ENCODE measurements around the gene RASGRP1. TPM values are rescaled to one million over a fixed set of nuclear protein-coding genes. Genes with fewer than 3 reads are reported as not detected.

RASGRP1 gene
- total RNA-seq, 1 experiment from 2014 or later: not detected

DNA sequence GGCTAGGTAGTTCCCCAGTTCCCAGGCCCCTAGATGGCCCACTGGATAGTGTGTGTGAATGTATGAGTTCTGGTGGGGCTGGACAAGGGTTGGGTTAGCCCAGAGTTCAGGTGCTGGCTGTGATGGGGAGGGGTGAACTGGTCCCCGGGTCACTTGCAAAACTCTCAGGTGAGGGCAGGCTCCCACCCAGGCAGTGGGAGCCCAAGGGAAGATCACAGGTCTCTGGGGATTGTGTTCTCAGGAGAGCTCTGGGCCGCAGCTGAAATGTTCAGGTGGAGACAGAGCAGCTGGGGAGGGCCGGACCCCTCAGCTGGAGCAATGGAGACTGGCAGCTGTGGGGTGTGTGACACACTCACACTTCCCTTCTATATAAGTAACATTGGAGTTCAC is 123.5 kb downstream of the RASGRP1 start:
- Mint-ChIP-seq H3K36me3 (ENCODE audit: insufficient read depth, unreplicated experiment) (no peaks in the 10 kb centered on the region), H3K27ac (ENCODE audit: low read depth, unreplicated experiment) (no peak overlapping the region), H3K9me3 (ENCODE audit: unreplicated experiment) (no peaks in the 10 kb centered on the region), H3K27me3 (ENCODE audit: insufficient read depth, unreplicated experiment) (peaks cover 41% of the 10 kb centered on the region), H3K4me3 (ENCODE audit: unreplicated experiment) (no peak overlapping the region), H3K4me1 (ENCODE audit: insufficient read depth, unreplicated experiment) (peaks cover 6% of the 10 kb centered on the region)
- intact Hi-C loops (cut with micrococcal nuclease): no loop called here
- CTCF ChIA-PET: interaction anchor here (0.5 to 6.0 kb wide), 39 partner anchors 8 to 1217 kb away, joined by 3 to 78 read pairs (median 5); partner anchors contain the start of genes FAM98B and RASGRP1
- TF ChIP-seq, protein P1, sequence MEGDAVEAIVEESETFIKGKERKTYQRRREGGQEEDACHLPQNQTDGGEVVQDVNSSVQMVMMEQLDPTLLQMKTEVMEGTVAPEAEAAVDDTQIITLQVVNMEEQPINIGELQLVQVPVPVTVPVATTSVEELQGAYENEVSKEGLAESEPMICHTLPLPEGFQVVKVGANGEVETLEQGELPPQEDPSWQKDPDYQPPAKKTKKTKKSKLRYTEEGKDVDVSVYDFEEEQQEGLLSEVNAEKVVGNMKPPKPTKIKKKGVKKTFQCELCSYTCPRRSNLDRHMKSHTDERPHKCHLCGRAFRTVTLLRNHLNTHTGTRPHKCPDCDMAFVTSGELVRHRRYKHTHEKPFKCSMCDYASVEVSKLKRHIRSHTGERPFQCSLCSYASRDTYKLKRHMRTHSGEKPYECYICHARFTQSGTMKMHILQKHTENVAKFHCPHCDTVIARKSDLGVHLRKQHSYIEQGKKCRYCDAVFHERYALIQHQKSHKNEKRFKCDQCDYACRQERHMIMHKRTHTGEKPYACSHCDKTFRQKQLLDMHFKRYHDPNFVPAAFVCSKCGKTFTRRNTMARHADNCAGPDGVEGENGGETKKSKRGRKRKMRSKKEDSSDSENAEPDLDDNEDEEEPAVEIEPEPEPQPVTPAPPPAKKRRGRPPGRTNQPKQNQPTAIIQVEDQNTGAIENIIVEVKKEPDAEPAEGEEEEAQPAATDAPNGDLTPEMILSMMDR (IDR thresholded peaks at IDR 0.05; ENCODE audit: unreplicated experiment): no peak
- no peak for DNase-seq (ENCODE audit: unreplicated experiment)
- BruUV-seq (replicated peaks): no TSS peak
- POLR2A ChIA-PET: interaction anchor here (1.8 to 2.6 kb wide), 2 partner anchors 13 kb away, joined by 7 to 15 read pairs; partner anchors contain the start of gene FAM98B

DNA sequence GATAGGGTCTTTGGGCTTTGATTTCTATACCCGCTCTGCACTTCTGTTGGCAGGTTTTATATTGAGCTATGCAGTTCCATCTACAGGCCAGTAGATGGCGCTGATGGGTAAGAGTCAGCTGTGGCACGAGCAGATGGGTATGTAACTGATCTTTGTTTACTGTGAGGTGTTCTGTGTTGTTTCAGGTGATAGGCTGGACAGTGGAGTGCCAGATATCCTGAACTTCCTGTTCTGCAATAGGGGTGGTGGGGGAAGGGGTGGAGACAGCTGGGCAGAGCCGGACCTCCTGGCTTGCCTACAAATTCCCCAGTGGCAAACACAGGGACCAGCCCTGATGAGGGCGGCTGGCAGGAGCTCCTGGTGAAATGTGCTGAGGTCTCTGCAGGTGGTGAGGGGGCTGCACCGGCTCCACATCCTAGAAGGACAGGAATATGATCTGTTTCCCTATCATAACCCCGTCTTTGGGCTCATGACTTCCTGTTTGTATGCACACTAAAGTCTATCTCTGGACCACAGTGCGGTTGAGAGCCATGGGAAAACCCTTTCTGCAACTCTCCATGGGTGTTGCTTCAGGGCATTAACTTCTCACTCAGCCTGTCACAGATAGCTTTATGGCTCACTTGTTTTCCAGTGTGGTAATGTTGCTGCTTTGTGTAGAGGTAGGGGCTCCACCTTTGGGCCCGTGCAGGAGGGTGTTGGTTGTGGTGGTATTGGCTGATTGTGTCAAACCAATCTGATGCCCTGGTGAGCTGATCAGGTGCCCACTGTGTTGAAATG is 124.1 kb downstream of the RASGRP1 start:
- no peak overlapping the region for H3K4me3 Mint-ChIP-seq (ENCODE audit: unreplicated experiment)
- POLR2A ChIA-PET: interaction anchor here (0.7 to 2.6 kb wide), 3 partner anchors 14 to 24 kb away, joined by 3 to 15 read pairs (median 4); partner anchors contain the start of gene FAM98B
- TF ChIP-seq, protein P1 (IDR thresholded peaks at IDR 0.05; ENCODE audit: unreplicated experiment): peak; percentile 89
- peaks cover 6% of the 10 kb centered on the region for H3K4me1 Mint-ChIP-seq (ENCODE audit: insufficient read depth, unreplicated experiment)
- no peaks in the 10 kb centered on the region for H3K9me3 Mint-ChIP-seq (ENCODE audit: unreplicated experiment)
- DNase-seq (ENCODE audit: unreplicated experiment): peak; percentile 71
- CTCF ChIA-PET: interaction anchor here (0.6 to 6.0 kb wide), 65 partner anchors 8 to 959 kb away, joined by 3 to 78 read pairs (median 4); partner anchors contain the start of genes FAM98B and RASGRP1
- H3K27ac Mint-ChIP-seq (ENCODE audit: low read depth, unreplicated experiment): no peak overlapping the region
- intact Hi-C loops (cut with micrococcal nuclease): loop anchor here (1.0 kb wide), 4 partner anchors 34 to 259 kb away; no protein-coding TSS in a partner anchor
- no TSS peak for BruUV-seq (replicated peaks)
- H3K27me3 Mint-ChIP-seq (ENCODE audit: insufficient read depth, unreplicated experiment): peaks cover 47% of the 10 kb centered on the region
- H3K36me3 Mint-ChIP-seq (ENCODE audit: insufficient read depth, unreplicated experiment): no peaks in the 10 kb centered on the region

Other genes starting within 250 kb of the RASGRP1 start
- gene FAM98B, start 110.7 kb downstream of the RASGRP1 start, total RNA-seq (2022): 26.5 and 33.1 TPM in 2 replicates